NOMO-1 treated with dmso at 0.1 percent for 144 hours (cell line): ENCODE data around the gene GALNT11.

Experiments used
- DNase-seq: peaks from one replicate; lab custom pipeline; 2025; ENCODE audit not compliant: unreplicated experiment; lab: John Stamatoyannopoulos, UW

Gene GALNT11

GRCh38 chr7:152144557-152145245 lies 119.2 kb downstream of the GALNT11 start:
- no peak for DNase-seq

DNA sequence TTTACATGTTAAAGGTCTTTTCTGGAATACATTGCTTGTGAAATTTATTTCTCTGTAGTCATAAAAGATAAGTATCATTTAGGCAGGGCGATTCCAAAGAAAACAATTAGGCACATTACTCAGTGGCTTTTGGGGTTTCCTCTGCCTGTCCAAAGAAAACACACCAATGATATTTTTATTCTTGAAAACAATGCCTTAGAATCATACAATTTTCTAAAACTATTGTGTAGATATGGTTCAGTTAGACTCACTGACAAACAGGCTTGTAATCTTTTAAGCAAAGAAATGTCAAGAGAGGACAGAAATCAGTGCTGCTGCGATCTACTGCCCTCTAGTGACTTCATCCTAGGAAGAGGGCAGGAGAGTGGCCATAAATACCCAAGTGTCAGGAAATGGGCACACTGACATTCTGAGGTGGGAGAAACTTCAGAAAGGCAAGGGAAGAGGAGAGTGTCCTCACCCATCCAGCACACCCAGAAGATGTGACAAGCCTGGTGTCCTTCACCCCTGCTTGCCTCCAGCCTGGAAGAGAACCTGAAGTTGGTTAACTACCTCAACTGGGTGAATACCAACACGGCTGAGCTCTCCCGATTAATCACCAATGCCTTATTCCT lies 120.5 kb downstream of the GALNT11 start:
- no peak for DNase-seq

- no peak for DNase-seq
Measured at GRCh38 chr7:152148706-152149105, 123.2 kb downstream of the GALNT11 start.

- DNase-seq = no peak
Measured at GRCh38 chr7:152149363-152149762, 123.9 kb downstream of the GALNT11 start.

DNA sequence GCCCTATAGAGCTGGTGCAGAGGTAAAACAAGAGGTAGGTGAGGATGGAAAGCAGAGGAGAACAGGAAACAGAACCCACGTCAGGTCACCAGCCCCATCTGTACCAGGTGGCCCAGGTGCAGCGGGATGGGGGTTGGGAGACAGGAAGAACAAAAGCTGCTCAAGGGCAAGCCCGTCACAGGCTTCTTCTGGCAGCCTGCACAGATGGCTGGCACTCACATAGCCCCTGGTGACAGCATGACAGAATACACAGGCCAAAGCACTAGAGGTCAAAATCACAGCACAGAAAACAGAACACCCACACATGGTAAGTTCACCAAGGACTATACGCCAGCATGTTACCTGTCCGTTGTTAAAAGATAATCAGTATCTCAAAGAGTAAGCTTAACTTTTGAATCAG lies 126.8 kb downstream of the GALNT11 start:
- DNase-seq = no peak

- peak; percentile 52 for DNase-seq
Measured at GRCh38 chr7:152158801-152159587, 133.5 kb downstream of the GALNT11 start.

DNA sequence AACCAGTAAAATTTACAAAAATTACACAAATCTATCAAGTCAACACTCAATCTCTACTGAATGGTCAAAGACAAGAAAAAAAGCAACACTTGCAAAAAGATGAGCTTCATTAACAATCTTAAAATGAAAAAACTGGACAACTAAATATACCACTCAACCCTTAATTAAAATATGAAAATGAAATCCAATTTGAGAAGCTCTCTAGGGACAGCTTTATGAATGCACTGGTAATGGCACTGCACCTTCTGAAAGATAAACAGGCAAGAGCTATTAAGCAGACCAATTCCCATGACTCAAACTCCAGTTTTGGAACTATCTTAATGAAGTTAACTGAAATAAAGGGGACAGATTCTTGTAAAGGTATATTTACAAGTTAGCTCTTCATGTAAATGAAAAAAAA lies 135.7 kb downstream of the GALNT11 start:
- DNase-seq = no peak

DNA sequence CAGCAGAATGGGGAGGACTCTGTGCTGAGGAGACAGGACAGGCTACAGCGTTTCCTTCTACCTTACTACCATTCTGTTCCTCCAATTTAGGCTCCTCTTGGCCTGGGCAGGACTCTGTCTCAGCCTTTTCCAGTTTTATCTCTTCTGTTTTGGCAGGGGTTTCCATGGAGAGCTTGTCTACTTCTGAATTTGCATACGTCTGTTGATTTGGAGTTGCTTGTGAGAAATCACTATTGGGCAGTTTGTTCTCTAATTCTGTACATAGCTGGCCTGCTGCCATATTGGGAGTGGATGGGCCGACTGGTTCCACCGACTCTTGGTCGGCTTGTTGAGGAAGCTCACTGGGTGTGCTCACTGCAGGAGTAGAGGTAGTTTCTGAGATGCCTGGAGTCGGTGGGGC lies 136.8 kb downstream of the GALNT11 start:
- no peak for DNase-seq
